Neural progenitor cell (in vitro differentiated cells): Measurements from ENCODE around the gene CLINT1. TPM values are rescaled to one million over a fixed set of nuclear protein-coding genes. Genes with fewer than 3 reads are reported as not detected.

Experiments
- DNase-seq: peaks from one replicate; pipeline ENCODE4 v3.0.0-alpha.2; 2016; ENCODE audit warnings: low spot score
- H2AFZ ChIP-seq: fragments of 200-600 bp; sonication (generic); replicated peaks from 2 replicates; pipeline ENCODE4 v1.6.1; 2016; ENCODE audit warnings: antibody characterized with exemption
- H3F3A ChIP-seq: fragments of 200-600 bp; sonication (generic); 2 replicates; pipeline ENCODE4 v1.6.1; 2016; ENCODE audit warnings: antibody characterized with exemption, low read depth
- H3K27ac ChIP-seq: fragments of 200-600 bp; sonication (generic); 2 replicates; pipeline ENCODE4 v1.5.1; 2016; ENCODE audit warnings: mild to moderate bottlenecking
- H3K27me3 ChIP-seq: fragments of 200-600 bp; sonication (generic); 2 replicates; pipeline ENCODE4 v1.6.1; 2016; ENCODE audit warnings: mild to moderate bottlenecking, moderate library complexity
- H3K36me3 ChIP-seq: fragments of 200-600 bp; sonication (generic); 2 replicates; pipeline ENCODE4 v1.5.1; 2016
- H3K4me1 ChIP-seq: fragments of 200-600 bp; sonication (generic); 2 replicates; pipeline ENCODE4 v1.6.1; 2016; ENCODE audit warnings: mixed run types
- H3K4me2 ChIP-seq: fragments of 200-600 bp; sonication (generic); 2 replicates; pipeline ENCODE4 v1.6.1; 2016
- H3K4me3 ChIP-seq: fragments of 200-600 bp; sonication (generic); 2 replicates; pipeline ENCODE4 v1.5.1; 2016
- H3K79me2 ChIP-seq: fragments of 200-600 bp; sonication (generic); 2 replicates; pipeline ENCODE4 v1.6.1; 2016; ENCODE audit warnings: low read depth
- H3K9ac ChIP-seq: fragments of 200-600 bp; sonication (generic); 2 replicates; pipeline ENCODE4 v1.6.1; 2016
- H3K9me3 ChIP-seq: fragments of 200-600 bp; sonication (generic); 2 replicates; pipeline ENCODE4 v1.5.1; 2016; ENCODE audit warnings: low read depth
- H4K20me1 ChIP-seq: fragments of 200-600 bp; sonication (generic); 2 replicates; pipeline ENCODE4 v1.6.1; 2016; ENCODE audit warnings: low read depth
- H3K27ac Mint-ChIP-seq: 3 replicates; pipeline ENCODE4 v1.8.0; 2021; ENCODE audit warnings: mixed read lengths
- H3K27me3 Mint-ChIP-seq: 2 replicates; pipeline ENCODE4 v1.8.0; 2022; ENCODE audit warnings: low read depth, mild to moderate bottlenecking, inconsistent platforms, moderate library complexity, mixed read lengths; ENCODE audit not compliant: insufficient read depth
- H3K36me3 Mint-ChIP-seq: 3 replicates; pipeline ENCODE4 v1.8.0; 2021; ENCODE audit warnings: mixed read lengths
- H3K4me1 Mint-ChIP-seq: 3 replicates; pipeline ENCODE4 v1.8.0; 2021; ENCODE audit warnings: mixed read lengths
- H3K4me3 Mint-ChIP-seq: 3 replicates; pipeline ENCODE4 v1.8.0; 2021; ENCODE audit warnings: mild to moderate bottlenecking, moderate library complexity, mixed read lengths
- H3K9me3 Mint-ChIP-seq: 3 replicates; pipeline ENCODE4 v1.8.0; 2020; ENCODE audit warnings: mixed read lengths
- CTCF ChIP-seq: fragments of 200-600 bp; sonication (generic); IDR thresholded peaks from 2 replicates; pipeline ENCODE4 v1.5.1; 2017; ENCODE audit warnings: antibody characterized with exemption, mild to moderate bottlenecking
- EZH2 ChIP-seq: fragments of 200-600 bp; sonication (generic); IDR thresholded peaks from 2 replicates; pipeline ENCODE4 v1.6.1; 2017; ENCODE audit warnings: antibody characterized with exemption, mild to moderate bottlenecking, moderate library complexity
- EZH2phosphoT487 ChIP-seq: fragments of 200-600 bp; sonication (generic); IDR thresholded peaks from 2 replicates; pipeline ENCODE4 v1.6.1; 2017; ENCODE audit warnings: antibody characterized with exemption
- total RNA-seq: library from RNA; depleted of rRNA; stranded (reverse); fragments of >200 nt; gene quantifications from 2 replicates; pipeline ENCODE4 v1.2.3, GENCODE V29; 2015; ENCODE audit warnings: low replicate concordance

Gene CLINT1
- total RNA-seq, 1 donor from 2014 or later: 65.0 TPM

GRCh38 chr5:157820593-157821252, 38.2 kb downstream of the CLINT1 start:
- Histone ChIP-seq H3K27ac (peak overlapping the region; percentile 82), H3K4me1 (peaks cover 23% of the 10 kb centered on the region), H3K36me3 (peaks cover 3% of the 10 kb centered on the region), H3K9me3 (peaks cover 3% of the 10 kb centered on the region), H3K27me3 (no peaks in the 10 kb centered on the region), H2AFZ (no peak overlapping the region), H4K20me1 (peaks cover 21% of the 10 kb centered on the region), H3K9ac (no peak overlapping the region), H3K4me3 (no peak overlapping the region), H3K79me2 (peaks cover 88% of the 10 kb centered on the region), H3F3A (peaks cover 8% of the 10 kb centered on the region), H3K4me2 (peak overlapping the region; percentile 26)
- Mint-ChIP-seq H3K27me3 (peaks cover 4% of the 10 kb centered on the region), H3K36me3 (peaks cover 7% of the 10 kb centered on the region), H3K4me3 (no peak overlapping the region), H3K4me1 (peaks cover 21% of the 10 kb centered on the region), H3K27ac (no peak overlapping the region), H3K9me3 (no peaks in the 10 kb centered on the region)
- DNase-seq: peak; percentile 74
- TF ChIP-seq EZH2phosphoT487: no peak
- peak; percentile 72 for TF ChIP-seq CTCF

GRCh38 chr5:157819502-157820115, 39.3 kb downstream of the CLINT1 start:
- peaks cover 77% of the 10 kb centered on the region for H3K79me2 ChIP-seq
- H3K27ac Mint-ChIP-seq: no peak overlapping the region
- H3K27ac ChIP-seq: peak overlapping the region; percentile 82

GRCh38 chr5:157818368-157818767, 40.6 kb downstream of the CLINT1 start:
- Histone ChIP-seq H2AFZ (no peak overlapping the region), H4K20me1 (peaks cover 21% of the 10 kb centered on the region), H3K36me3 (peaks cover 4% of the 10 kb centered on the region), H3K9ac (no peak overlapping the region), H3F3A (peaks cover 8% of the 10 kb centered on the region), H3K4me2 (no peak overlapping the region), H3K4me3 (no peak overlapping the region), H3K27me3 (no peaks in the 10 kb centered on the region), H3K27ac (no peak overlapping the region), H3K79me2 (peaks cover 65% of the 10 kb centered on the region), H3K4me1 (peaks cover 23% of the 10 kb centered on the region), H3K9me3 (peaks cover 3% of the 10 kb centered on the region)
- Mint-ChIP-seq H3K9me3 (no peaks in the 10 kb centered on the region), H3K4me3 (no peak overlapping the region), H3K36me3 (peaks cover 2% of the 10 kb centered on the region), H3K27ac (no peak overlapping the region), H3K27me3 (peaks cover 4% of the 10 kb centered on the region), H3K4me1 (peaks cover 21% of the 10 kb centered on the region)
- TF ChIP-seq EZH2phosphoT487 (no peak), CTCF (no peak), EZH2 (no peak)
- DNase-seq: no peak

More at GRCh38 chr5:157819502-157820115, 39.3 kb downstream of the CLINT1 start:
- Histone ChIP-seq H3K4me3 (no peak overlapping the region), H3K27me3 (no peaks in the 10 kb centered on the region), H3F3A (peaks cover 8% of the 10 kb centered on the region), H3K4me2 (peak overlapping the region; percentile 26), H3K9me3 (peaks cover 3% of the 10 kb centered on the region), H2AFZ (no peak overlapping the region), H3K9ac (no peak overlapping the region), H3K36me3 (peaks cover 4% of the 10 kb centered on the region), H4K20me1 (peaks cover 21% of the 10 kb centered on the region), H3K4me1 (peaks cover 23% of the 10 kb centered on the region)
- peak; percentile 22 for DNase-seq
- Mint-ChIP-seq H3K9me3 (no peaks in the 10 kb centered on the region), H3K4me1 (peaks cover 21% of the 10 kb centered on the region), H3K4me3 (no peak overlapping the region), H3K36me3 (peaks cover 7% of the 10 kb centered on the region), H3K27me3 (peaks cover 4% of the 10 kb centered on the region)
- no peak for TF ChIP-seq EZH2phosphoT487
- no peak for TF ChIP-seq EZH2
- no peak for TF ChIP-seq CTCF
